ENCODE data around the gene PPP2R2C.

Gene PPP2R2C

GRCh38 chr4:6357476-6357875, 114.9 kb downstream of the PPP2R2C start:
- no peaks in the 10 kb centered on the region for H3K9me3 ChIP-seq
- H3K4me1 ChIP-seq = no peaks in the 10 kb centered on the region
- H3K4me3 ChIP-seq (ENCODE audit: low read depth, low read length) = no peak overlapping the region
- no peak for DNase-seq
- H3K27me3 ChIP-seq = no peaks in the 10 kb centered on the region
- no peak for TF ChIP-seq CTCF (IDR thresholded peaks at IDR 0.05; ENCODE audit: low read depth, low read length)
- H3K36me3 ChIP-seq = no peaks in the 10 kb centered on the region

- Histone ChIP-seq H3K9me3 (no peaks in the 10 kb centered on the region), H3K4me3 (ENCODE audit: low read depth, low read length) (no peak overlapping the region), H3K36me3 (no peaks in the 10 kb centered on the region), H3K27me3 (no peaks in the 10 kb centered on the region), H3K4me1 (no peaks in the 10 kb centered on the region)
- no peak for TF ChIP-seq CTCF (IDR thresholded peaks at IDR 0.05; ENCODE audit: low read depth, low read length)
- no peak for DNase-seq
Observed at GRCh38 chr4:6356076-6356560, 116.3 kb downstream of the PPP2R2C start.

GRCh38 chr4:6355052-6355451, 117.4 kb downstream of the PPP2R2C start:
- Histone ChIP-seq H3K4me1 (no peaks in the 10 kb centered on the region), H3K36me3 (no peaks in the 10 kb centered on the region), H3K27me3 (no peaks in the 10 kb centered on the region), H3K9me3 (no peaks in the 10 kb centered on the region), H3K4me3 (ENCODE audit: low read depth, low read length) (no peak overlapping the region)
- no peak for TF ChIP-seq CTCF (IDR thresholded peaks at IDR 0.05; ENCODE audit: low read depth, low read length)
- no peak for DNase-seq

GRCh38 chr4:6354626-6355025, 117.8 kb downstream of the PPP2R2C start:
- no peak overlapping the region for H3K4me3 ChIP-seq (ENCODE audit: low read depth, low read length)
- H3K9me3 ChIP-seq = no peaks in the 10 kb centered on the region
- TF ChIP-seq CTCF (IDR thresholded peaks at IDR 0.05; ENCODE audit: low read depth, low read length) = no peak
- H3K27me3 ChIP-seq = no peaks in the 10 kb centered on the region
- H3K4me1 ChIP-seq = no peaks in the 10 kb centered on the region
- H3K36me3 ChIP-seq = no peaks in the 10 kb centered on the region
- no peak for DNase-seq

- no peak for DNase-seq
- Histone ChIP-seq H3K9me3 (no peaks in the 10 kb centered on the region), H3K4me3 (ENCODE audit: low read depth, low read length) (no peak overlapping the region), H3K27me3 (no peaks in the 10 kb centered on the region), H3K36me3 (no peaks in the 10 kb centered on the region), H3K4me1 (no peaks in the 10 kb centered on the region)
- no peak for TF ChIP-seq CTCF (IDR thresholded peaks at IDR 0.05; ENCODE audit: low read depth, low read length)
Observed at GRCh38 chr4:6354119-6354518, 118.3 kb downstream of the PPP2R2C start.

- Histone ChIP-seq H3K4me1 (no peaks in the 10 kb centered on the region), H3K4me3 (ENCODE audit: low read depth, low read length) (no peak overlapping the region), H3K36me3 (no peaks in the 10 kb centered on the region), H3K27me3 (no peaks in the 10 kb centered on the region), H3K9me3 (no peaks in the 10 kb centered on the region)
- no peak for DNase-seq
- no peak for TF ChIP-seq CTCF (IDR thresholded peaks at IDR 0.05; ENCODE audit: low read depth, low read length)
Observed at GRCh38 chr4:6352031-6352692, 120.3 kb downstream of the PPP2R2C start.
